ENCODE data around the gene ATP9A. TPM values are rescaled to one million over a fixed set of nuclear protein-coding genes. Genes with fewer than 3 reads are reported as not detected.

Gene ATP9A
- total and polyA plus RNA-seq, 2 donors from 2014 or later, result 7.1 to 40.2 TPM

GRCh38 chr20:51566594-51566993 lies 201.6 kb downstream of the ATP9A start:
- TF ChIP-seq CTCF (IDR thresholded peaks at IDR 0.05; ENCODE audit: borderline replicate concordance, extremely low read depth, insufficient read depth), result no peak
- intact Hi-C loops (cut with DNase I), result no loop called here

GRCh38 chr20:51565298-51566144 lies 202.7 kb downstream of the ATP9A start:
- intact Hi-C loops (cut with DNase I), result no loop called here
- H3K27ac ChIP-seq (ENCODE audit: low read depth in 2 of 2, low read length in 2 of 2), result no peak overlapping the region
- no peak for TF ChIP-seq CTCF (IDR thresholded peaks at IDR 0.05; ENCODE audit: borderline replicate concordance, extremely low read depth, insufficient read depth)
- H3K36me3 ChIP-seq (ENCODE audit: control insufficient read depth in 2 of 3, insufficient read depth in 3 of 3, low read length in 3 of 3), result no peaks in the 10 kb centered on the region
- peaks cover 4 to 13% (median 4%) of the 10 kb centered on the region in 3 donors for H3K4me1 ChIP-seq (ENCODE audit: control insufficient read depth in 2 of 3, insufficient read depth in 2 of 3, low read depth in 1 of 3, low read length in 3 of 3)
- DNase-seq, result no peak
- no peak overlapping the region for H3K9ac ChIP-seq (ENCODE audit: low read length in 3 of 3)
- no peaks in the 10 kb centered on the region for H3K9me3 ChIP-seq (ENCODE audit: control insufficient read depth in 2 of 3, insufficient read depth in 1 of 3, low read length in 3 of 3)
- no peak for FAIRE-seq
- peaks cover 5% of the 10 kb centered on the region for H3K27me3 ChIP-seq (ENCODE audit: control insufficient read depth, insufficient read depth, low read length)
- no peak overlapping the region for H3K4me3 ChIP-seq (ENCODE audit: low read length in 3 of 3)

More at GRCh38 chr20:51566594-51566993, 201.6 kb downstream of the ATP9A start:
- Histone ChIP-seq H3K27ac (ENCODE audit: low read depth in 2 of 2, low read length in 2 of 2) (no peak overlapping the region), H3K9me3 (ENCODE audit: control insufficient read depth in 2 of 3, insufficient read depth in 1 of 3, low read length in 3 of 3) (no peaks in the 10 kb centered on the region), H3K9ac (ENCODE audit: low read length in 3 of 3) (no peak overlapping the region), H3K4me1 (ENCODE audit: control insufficient read depth in 2 of 3, insufficient read depth in 2 of 3, low read depth in 1 of 3, low read length in 3 of 3) (peaks cover 0 to 11% (median 4%) of the 10 kb centered on the region in 3 donors), H3K27me3 (ENCODE audit: control insufficient read depth, insufficient read depth, low read length) (peaks cover 2% of the 10 kb centered on the region), H3K4me3 (ENCODE audit: low read length in 3 of 3) (no peak overlapping the region), H3K36me3 (ENCODE audit: control insufficient read depth in 2 of 3, insufficient read depth in 3 of 3, low read length in 3 of 3) (no peaks in the 10 kb centered on the region)
- FAIRE-seq, result no peak
- DNase-seq, result no peak

DNA sequence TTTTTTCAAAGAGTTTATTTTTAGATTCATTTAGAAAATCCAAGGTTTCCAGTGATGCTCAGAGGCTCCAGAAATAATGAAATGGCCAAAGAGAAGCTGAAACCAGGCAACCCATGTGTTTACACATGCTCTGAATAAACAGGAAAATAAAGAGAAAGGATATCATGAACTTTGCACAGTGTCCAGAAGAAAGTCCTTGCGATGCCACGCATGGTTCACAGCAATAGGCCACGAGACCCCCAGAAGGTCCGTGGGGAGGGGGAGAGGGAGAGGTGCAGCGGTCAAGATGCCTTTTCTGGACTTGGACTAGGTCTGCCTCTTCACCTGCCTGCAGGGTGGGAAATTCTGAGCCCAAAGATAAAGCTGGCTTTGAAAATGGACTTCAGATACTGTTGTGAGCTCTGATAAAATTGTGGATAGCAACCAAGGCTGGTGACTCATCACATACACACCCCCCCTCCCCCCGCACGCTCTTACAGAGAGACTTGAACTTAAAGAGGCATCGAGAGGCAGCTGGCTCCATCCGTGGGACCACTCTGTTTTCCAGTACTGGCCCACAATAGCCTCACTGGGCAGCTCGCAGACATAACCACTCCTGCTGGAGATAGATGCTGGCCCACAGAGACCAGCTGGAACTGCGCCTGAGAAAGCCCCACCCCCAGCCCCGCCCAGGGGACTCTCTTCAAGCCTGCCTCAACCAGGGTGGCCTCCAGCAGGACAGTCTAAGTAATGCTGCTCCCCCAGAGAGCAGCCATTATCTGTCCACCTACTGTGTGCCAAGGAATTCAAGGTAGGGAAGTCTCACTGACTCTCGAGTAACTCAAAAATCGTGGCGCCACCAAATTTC lies 204.5 kb downstream of the ATP9A start:
- peak overlapping the region in 1 of 3 donors; percentile 40 for H3K9ac ChIP-seq (ENCODE audit: low read length in 3 of 3)
- no peak for TF ChIP-seq CTCF (IDR thresholded peaks at IDR 0.05; ENCODE audit: borderline replicate concordance, extremely low read depth, insufficient read depth)
- H3K4me3 ChIP-seq (ENCODE audit: low read length in 3 of 3), result peak overlapping the region in 1 of 3 donors; percentile 42
- peaks cover 7% of the 10 kb centered on the region for H3K27me3 ChIP-seq (ENCODE audit: control insufficient read depth, insufficient read depth, low read length)
- H3K9me3 ChIP-seq (ENCODE audit: control insufficient read depth in 2 of 3, insufficient read depth in 1 of 3, low read length in 3 of 3), result no peaks in the 10 kb centered on the region
- intact Hi-C loops (cut with DNase I), result no loop called here
- peaks cover 4 to 15% (median 6%) of the 10 kb centered on the region in 3 donors for H3K4me1 ChIP-seq (ENCODE audit: control insufficient read depth in 2 of 3, insufficient read depth in 2 of 3, low read depth in 1 of 3, low read length in 3 of 3)
- H3K36me3 ChIP-seq (ENCODE audit: control insufficient read depth in 2 of 3, insufficient read depth in 3 of 3, low read length in 3 of 3), result no peaks in the 10 kb centered on the region
- H3K27ac ChIP-seq (ENCODE audit: low read depth in 2 of 2, low read length in 2 of 2), result peak overlapping the region in 1 of 2 donors; percentile 36
- no peak for FAIRE-seq
- DNase-seq, result peak; percentile 26 to 82 (median 68)

Measured in kidney (tissue), 14 donors.